ENCODE results near the gene UGT1A4.

DNA sequence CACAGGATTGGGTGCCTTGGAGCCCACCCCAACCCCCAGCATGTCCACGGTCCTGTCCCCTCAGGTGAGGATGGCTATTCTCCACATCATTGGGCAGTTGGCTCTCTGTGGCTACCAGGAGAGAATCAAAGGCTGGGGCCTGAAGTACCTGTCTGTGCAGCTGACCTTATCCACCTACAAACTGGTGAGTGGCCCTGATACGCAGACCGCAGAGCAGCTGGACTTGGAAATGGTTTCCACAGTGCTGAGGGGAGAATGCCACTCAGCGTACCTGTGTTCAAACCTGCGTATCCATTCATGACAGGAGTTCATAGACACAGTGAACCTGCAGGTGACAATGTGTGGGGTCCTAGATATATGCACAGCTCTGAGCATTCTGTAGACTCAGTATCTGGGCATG is 81.2 kb downstream of the UGT1A4 start:
- TF ChIP-seq PYGO2 (tag; IDR thresholded peaks at IDR 0.05) (no peak), CEBPG (CRISPR knock-in tag; IDR thresholded peaks at IDR 0.05) (no peak), CEBPG (tag; conservative IDR thresholded peaks at IDR 0.05 in 1 of 2, IDR thresholded peaks at IDR 0.05 in 1 of 2) (no peak), RBM17 (IDR thresholded peaks at IDR 0.05; ENCODE audit: borderline replicate concordance, low read depth, low read length) (no peak), SP1 (CRISPR knock-in tag; IDR thresholded peaks at IDR 0.05) (no peak), CBX3 (IDR thresholded peaks at IDR 0.05; ENCODE audit: borderline replicate concordance in 1 of 2, low read length in 2 of 2) (no peak), BRF1 (IDR thresholded peaks at IDR 0.05; ENCODE audit: borderline replicate concordance, extremely low read depth, insufficient read length) (no peak), ATF2 (CRISPR knock-in tag; IDR thresholded peaks at IDR 0.05) (no peak), YBX1 (IDR thresholded peaks at IDR 0.05) (no peak)
- TF ChIP-seq, protein P1, sequence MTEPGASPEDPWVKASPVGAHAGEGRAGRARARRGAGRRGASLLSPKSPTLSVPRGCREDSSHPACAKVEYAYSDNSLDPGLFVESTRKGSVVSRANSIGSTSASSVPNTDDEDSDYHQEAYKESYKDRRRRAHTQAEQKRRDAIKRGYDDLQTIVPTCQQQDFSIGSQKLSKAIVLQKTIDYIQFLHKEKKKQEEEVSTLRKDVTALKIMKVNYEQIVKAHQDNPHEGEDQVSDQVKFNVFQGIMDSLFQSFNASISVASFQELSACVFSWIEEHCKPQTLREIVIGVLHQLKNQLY (CRISPR knock-in tag; conservative IDR thresholded peaks at IDR 0.05): no peak
- TF ChIP-seq, protein P2, sequence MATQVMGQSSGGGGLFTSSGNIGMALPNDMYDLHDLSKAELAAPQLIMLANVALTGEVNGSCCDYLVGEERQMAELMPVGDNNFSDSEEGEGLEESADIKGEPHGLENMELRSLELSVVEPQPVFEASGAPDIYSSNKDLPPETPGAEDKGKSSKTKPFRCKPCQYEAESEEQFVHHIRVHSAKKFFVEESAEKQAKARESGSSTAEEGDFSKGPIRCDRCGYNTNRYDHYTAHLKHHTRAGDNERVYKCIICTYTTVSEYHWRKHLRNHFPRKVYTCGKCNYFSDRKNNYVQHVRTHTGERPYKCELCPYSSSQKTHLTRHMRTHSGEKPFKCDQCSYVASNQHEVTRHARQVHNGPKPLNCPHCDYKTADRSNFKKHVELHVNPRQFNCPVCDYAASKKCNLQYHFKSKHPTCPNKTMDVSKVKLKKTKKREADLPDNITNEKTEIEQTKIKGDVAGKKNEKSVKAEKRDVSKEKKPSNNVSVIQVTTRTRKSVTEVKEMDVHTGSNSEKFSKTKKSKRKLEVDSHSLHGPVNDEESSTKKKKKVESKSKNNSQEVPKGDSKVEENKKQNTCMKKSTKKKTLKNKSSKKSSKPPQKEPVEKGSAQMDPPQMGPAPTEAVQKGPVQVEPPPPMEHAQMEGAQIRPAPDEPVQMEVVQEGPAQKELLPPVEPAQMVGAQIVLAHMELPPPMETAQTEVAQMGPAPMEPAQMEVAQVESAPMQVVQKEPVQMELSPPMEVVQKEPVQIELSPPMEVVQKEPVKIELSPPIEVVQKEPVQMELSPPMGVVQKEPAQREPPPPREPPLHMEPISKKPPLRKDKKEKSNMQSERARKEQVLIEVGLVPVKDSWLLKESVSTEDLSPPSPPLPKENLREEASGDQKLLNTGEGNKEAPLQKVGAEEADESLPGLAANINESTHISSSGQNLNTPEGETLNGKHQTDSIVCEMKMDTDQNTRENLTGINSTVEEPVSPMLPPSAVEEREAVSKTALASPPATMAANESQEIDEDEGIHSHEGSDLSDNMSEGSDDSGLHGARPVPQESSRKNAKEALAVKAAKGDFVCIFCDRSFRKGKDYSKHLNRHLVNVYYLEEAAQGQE (IDR thresholded peaks at IDR 0.05; ENCODE audit: borderline replicate concordance): no peak
- TF ChIP-seq, protein P2 (CRISPR knock-in tag; IDR thresholded peaks at IDR 0.05; ENCODE audit: low read depth): no peak

Data from K562 (cell line).